A673 (cell line): ENCODE results near the gene ABR.

Source experiments
- CTCF ChIP-seq: fragments of 300-800, 200-600 bp; sonication (generic); conservative IDR thresholded peaks from 2 replicates; pipeline ENCODE4 v1.5.1; 2017; ENCODE audit warnings: low read depth, mild to moderate bottlenecking, antibody characterized with exemption, low read length, moderate library complexity, mixed read lengths
- EZH2 ChIP-seq: fragments of 200-600 bp; sonication (generic); IDR thresholded peaks from 2 replicates; pipeline ENCODE4 v1.6.1; 2017; ENCODE audit warnings: borderline replicate concordance, low read depth, mild to moderate bottlenecking, mixed read lengths, antibody characterized with exemption, low read length; ENCODE audit not compliant: poor library complexity, severe bottlenecking

- TF ChIP-seq CTCF (no peak), EZH2 (no peak)
These were observed 147.4 kb downstream of the ABR start for GRCh38 chr17:1032391-1032790.
